22Rv1 (cell line): ENCODE results near the gene CHPF.

ENCODE experiments used
- H3K27ac ChIP-seq: fragments of 450-650 bp; 2 replicates; pipeline ENCODE4 v1.5.1; 2017
- CTCF ChIP-seq: fragments of 450-650 bp; IDR thresholded peaks from 2 replicates; pipeline ENCODE4 v1.5.1; 2017; ENCODE audit warnings: mild to moderate bottlenecking
- ZFX ChIP-seq: fragments of 450-650 bp; IDR thresholded peaks from 2 replicates; pipeline ENCODE4 v1.6.1; 2017; ENCODE audit warnings: antibody characterized with exemption, borderline replicate concordance

Gene CHPF

DNA sequence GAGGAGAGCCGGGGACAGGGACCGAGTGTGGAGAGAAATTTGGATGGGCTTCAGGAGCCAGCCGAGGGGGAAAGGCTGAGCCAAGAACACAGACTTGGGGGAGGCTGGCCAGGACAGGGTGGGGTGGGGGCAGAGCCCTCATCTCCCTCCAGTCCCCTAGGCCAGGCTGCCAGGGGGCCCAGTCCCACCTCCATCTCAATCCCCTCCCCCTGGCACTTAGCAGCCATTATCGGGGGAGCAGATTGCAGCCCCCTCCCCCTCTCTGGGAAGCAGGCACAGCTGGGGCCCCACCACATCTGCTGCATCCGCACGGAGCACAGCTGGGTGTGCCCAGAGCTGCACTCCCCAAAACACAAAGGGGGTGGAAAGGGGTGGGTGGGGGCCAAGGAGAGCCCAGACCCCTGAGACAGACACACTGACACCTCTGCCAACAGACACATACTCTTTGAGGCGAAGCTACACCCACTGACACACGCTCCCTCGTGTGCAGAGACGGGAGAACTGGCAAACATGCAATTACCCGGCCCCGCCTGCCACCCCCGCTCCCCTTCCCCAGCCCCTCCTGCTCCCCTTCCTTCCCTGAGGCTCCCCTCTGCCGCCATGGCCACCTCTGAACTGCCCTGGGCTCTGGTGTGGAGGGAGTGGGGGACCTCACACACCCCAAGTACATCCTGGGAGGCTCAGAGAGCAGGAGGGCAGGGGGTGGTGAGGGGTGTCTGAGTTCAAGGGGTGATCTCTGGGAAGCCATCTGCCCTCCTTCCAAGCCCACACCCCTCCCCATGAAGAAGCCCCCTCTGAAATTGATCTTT is 34.4 kb downstream of the CHPF start:
- TF ChIP-seq CTCF, result no peak
- no peak for TF ChIP-seq ZFX
- no peak overlapping the region for H3K27ac ChIP-seq

- H3K27ac ChIP-seq, result no peak overlapping the region
- TF ChIP-seq CTCF (no peak), ZFX (no peak)
These were observed 35.2 kb downstream of the CHPF start for GRCh38 chr2:219508444-219508734.

DNA sequence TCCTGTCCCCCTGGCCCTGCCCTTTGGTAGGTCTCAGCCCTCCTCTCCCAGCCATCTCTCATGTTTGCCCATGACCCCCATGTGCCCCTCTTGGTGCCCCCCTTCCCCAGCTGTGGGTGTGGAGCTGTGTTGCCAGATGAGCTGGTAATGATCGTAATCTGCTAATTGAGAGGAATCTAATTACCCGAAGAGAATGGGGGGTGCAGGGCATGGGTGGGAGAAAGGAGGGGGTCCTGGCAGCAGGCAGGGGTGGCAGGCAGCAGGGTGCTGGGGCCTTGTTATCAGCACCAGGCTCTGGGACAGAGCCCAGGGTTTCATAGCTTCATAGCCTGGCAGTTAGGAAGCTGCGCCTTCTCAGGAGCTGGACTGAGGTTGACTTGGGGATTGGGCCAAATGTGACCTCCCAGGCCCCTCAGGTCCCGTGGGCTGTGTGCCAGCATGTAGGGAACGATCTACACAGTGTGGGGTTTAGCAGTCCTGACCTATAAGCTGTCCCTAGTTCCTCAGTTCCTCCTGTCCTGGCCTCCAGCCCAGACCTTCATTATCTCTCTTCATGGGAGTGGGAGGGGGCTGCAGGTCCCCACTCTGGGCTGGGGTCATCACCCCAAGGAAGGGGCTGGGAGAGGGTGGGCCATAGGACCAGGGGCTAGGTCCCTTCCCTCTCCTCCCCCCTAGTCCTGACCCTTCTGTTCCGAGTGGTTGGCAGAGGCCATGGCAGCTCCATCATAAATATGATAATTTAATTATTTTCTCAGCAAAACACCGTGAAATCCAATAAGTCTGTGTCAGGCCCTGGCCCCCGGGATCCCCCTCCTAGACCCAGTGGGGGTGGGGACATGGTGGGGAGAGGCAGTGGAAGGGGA is 35.8 kb downstream of the CHPF start:
- no peak overlapping the region for H3K27ac ChIP-seq
- TF ChIP-seq ZFX (no peak), CTCF (no peak)

DNA sequence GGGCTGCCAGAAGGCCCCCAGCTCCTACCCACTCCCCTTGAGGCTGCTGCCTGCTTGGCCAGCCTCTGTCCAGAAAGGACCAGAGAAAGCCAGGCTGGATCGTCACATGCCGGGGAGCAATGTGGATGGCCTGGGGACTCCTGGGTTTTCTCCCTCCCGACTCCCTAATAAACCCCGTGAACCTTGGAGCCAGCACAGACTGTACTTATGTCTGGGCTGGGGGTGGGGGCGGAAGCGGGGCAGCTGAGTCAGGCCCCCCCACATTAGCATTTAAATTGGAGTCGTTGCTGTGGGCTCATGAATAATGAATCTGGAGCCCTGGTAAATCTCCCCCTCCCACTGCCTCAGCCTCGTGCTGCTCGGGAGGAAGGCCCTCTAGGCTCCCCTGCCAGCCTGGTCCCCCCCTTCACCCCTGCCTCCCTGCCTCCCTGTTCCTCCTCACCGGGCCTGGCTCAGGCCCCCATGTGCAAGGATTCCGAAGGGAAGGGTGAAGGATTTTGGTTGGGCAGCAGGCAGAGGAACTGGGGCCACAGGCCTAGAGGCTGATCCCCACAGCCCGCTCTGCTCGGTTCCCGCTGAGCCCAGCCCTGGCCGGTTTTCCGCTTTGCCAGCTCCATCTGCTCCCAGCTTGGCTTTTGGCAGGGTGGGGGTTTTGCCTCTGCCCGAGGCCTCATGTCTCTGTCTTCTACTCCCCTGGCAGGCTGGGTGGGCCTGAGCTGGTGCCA is 36.6 kb downstream of the CHPF start:
- H3K27ac ChIP-seq, result no peak overlapping the region
- no peak for TF ChIP-seq ZFX
- TF ChIP-seq CTCF, result no peak

- H3K27ac ChIP-seq, result no peak overlapping the region
- TF ChIP-seq ZFX, result no peak
- TF ChIP-seq CTCF, result no peak
These were observed 37.3 kb downstream of the CHPF start for GRCh38 chr2:219506153-219506801.

DNA sequence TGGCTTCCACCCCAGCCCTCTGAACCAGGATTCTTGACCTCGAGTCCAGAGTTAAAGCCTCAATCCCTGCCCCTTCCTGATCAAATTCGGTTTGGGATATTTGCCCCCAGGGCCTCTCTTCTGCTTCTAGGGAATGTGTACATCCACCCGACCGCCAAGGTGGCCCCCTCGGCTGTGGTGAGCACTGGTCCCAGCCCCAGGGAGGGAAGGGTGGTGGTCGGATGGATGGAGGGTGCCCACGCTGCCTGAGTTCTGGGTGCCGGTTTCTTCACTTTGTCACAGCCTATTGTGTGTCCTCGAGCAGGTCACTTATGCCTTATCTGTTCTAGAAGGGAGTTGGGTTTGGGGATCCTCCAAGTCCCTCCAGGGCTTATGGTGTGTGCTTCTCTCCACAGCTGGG is 38.0 kb downstream of the CHPF start:
- no peak for TF ChIP-seq ZFX
- TF ChIP-seq CTCF, result no peak
- no peak overlapping the region for H3K27ac ChIP-seq
